Body of pancreas (tissue), 4 donors: ENCODE measurements around the gene TMEM242. TPM values are rescaled to one million over a fixed set of nuclear protein-coding genes. Genes with fewer than 3 reads are reported as not detected.

ENCODE experiments used
- ATAC-seq: fragments of 150-250 bp; one replicate; pipeline ENCODE4 v1.9.1; 2016
- DNase-seq, 4 donors: peaks; one replicate each; pipeline ENCODE4 v3.0.0-alpha.2; 2019
- H3K27ac ChIP-seq, 4 donors: fragments of 200-600 bp; sonication (generic); 1 replicate in 3 of 4; 2 replicates in 1 of 4; pipeline versions ENCODE4 v1.5.1 to v1.6.1; 2016 to 2019; ENCODE audit warnings: mild to moderate bottlenecking in 1 of 4, mixed read lengths in 1 of 4, moderate library complexity in 1 of 4
- H3K27me3 ChIP-seq, 2 donors: fragments of 200-600 bp; sonication (generic); one replicate each; pipeline ENCODE4 v1.6.0; 2016; ENCODE audit warnings: mild to moderate bottlenecking in 1 of 2
- H3K36me3 ChIP-seq, 2 donors: fragments of 200-600 bp; sonication (generic); replicated peaks in 1 of 2; 2 replicates each; pipeline ENCODE4 v1.5.1; 2016; ENCODE audit warnings: low read depth in 2 of 2; ENCODE audit not compliant: insufficient read depth in 1 of 2
- H3K4me1 ChIP-seq: fragments of 200-600 bp; sonication (generic); one replicate; pipeline ENCODE4 v1.6.0; 2016
- H3K4me3 ChIP-seq, 2 donors: fragments of 200-600 bp; sonication (generic); 1 replicate in 1 of 2; 2 replicates in 1 of 2; pipeline ENCODE4 v1.5.1; 2016 to 2019
- H3K9me3 ChIP-seq, 3 donors: fragments of 200-600 bp; sonication (generic); 1 replicate in 2 of 3; 2 replicates in 1 of 3; pipeline ENCODE4 v1.5.1; 2016
- CTCF ChIP-seq, 7 experiments: fragments of 450-650 bp in 4 of 7; fragments of 200-600 bp in 3 of 7; sonication (generic) in 3 of 7; IDR thresholded peaks; one replicate each; pipeline ENCODE4 v1.5.1; 2016 to 2019; ENCODE audit warnings: antibody characterized with exemption in 7 of 7
- POLR2A ChIP-seq, 3 donors: fragments of 450-650 bp; IDR thresholded peaks; one replicate each; pipeline ENCODE4 v1.6.1; 2016; ENCODE audit warnings: antibody characterized with exemption in 3 of 3, mild to moderate bottlenecking in 2 of 3
- WGBS, 2 donors: methylation state at CpG; one replicate each; pipeline ENCODE4 v1.1.5; 2017; 5-methylcytosine and 5-hydroxymethylcytosine counted together
- intact Hi-C: fragments of 100-400 bp; cut with DNase I; formaldehyde crosslinking; loops from one replicate; pipeline ENCODE4 v1.15.1; 2023
- total RNA-seq, 2 donors: library from RNA; depleted of rRNA; stranded (reverse); fragments of >200 nt; gene quantifications; one replicate each; pipeline ENCODE4 v1.1.0, GENCODE V29; 2016

Gene TMEM242
- total RNA-seq, 2 donors from 2014 or later, result 1.6 to 6.2 TPM

- Histone ChIP-seq H3K27ac (no peak overlapping the region), H3K9me3 (no peaks in the 10 kb centered on the region), H3K36me3 (no peaks in the 10 kb centered on the region), H3K4me3 (no peak overlapping the region), H3K4me1 (no peaks in the 10 kb centered on the region), H3K27me3 (no peaks in the 10 kb centered on the region)
- no peak for DNase-seq
- TF ChIP-seq CTCF (IDR thresholded peaks at IDR 0.05) (no peak), POLR2A (IDR thresholded peaks at IDR 0.05) (no peak)
- WGBS, 2 donors, result 79 to 83% methylated on average over 11 of the region's 11 CpGs
- intact Hi-C loops, result no loop called here
- no peak for ATAC-seq
Observed at GRCh38 chr6:157366648-157367047, 43.3 kb upstream of the TMEM242 start.

- 96 to 97% methylated on average over 1 of the region's 1 CpG for WGBS, 2 donors
- Histone ChIP-seq H3K4me3 (no peak overlapping the region), H3K27me3 (no peaks in the 10 kb centered on the region), H3K27ac (no peak overlapping the region), H3K9me3 (no peaks in the 10 kb centered on the region), H3K36me3 (no peaks in the 10 kb centered on the region), H3K4me1 (no peaks in the 10 kb centered on the region)
- intact Hi-C loops, result no loop called here
- ATAC-seq (no peak), DNase-seq (no peak)
- TF ChIP-seq POLR2A (IDR thresholded peaks at IDR 0.05), result no peak
- no peak for TF ChIP-seq CTCF (IDR thresholded peaks at IDR 0.05)
Observed at GRCh38 chr6:157364705-157365104, 41.4 kb upstream of the TMEM242 start.

GRCh38 chr6:157361886-157362285, 38.6 kb upstream of the TMEM242 start:
- no peak overlapping the region for H3K27ac ChIP-seq
- H3K9me3 ChIP-seq, result no peaks in the 10 kb centered on the region
- TF ChIP-seq CTCF (IDR thresholded peaks at IDR 0.05), result no peak
- no peak for TF ChIP-seq POLR2A (IDR thresholded peaks at IDR 0.05)
- intact Hi-C loops, result no loop called here
- WGBS, 2 donors, result 58 to 60% methylated on average over 3 of the region's 3 CpGs
- H3K27me3 ChIP-seq, result no peaks in the 10 kb centered on the region
- no peaks in the 10 kb centered on the region for H3K4me1 ChIP-seq
- no peaks in the 10 kb centered on the region for H3K36me3 ChIP-seq
- H3K4me3 ChIP-seq, result no peak overlapping the region
- ATAC-seq, result no peak
- DNase-seq, result no peak

GRCh38 chr6:157358287-157358686, 35.0 kb upstream of the TMEM242 start:
- DNase-seq (no peak), ATAC-seq (no peak)
- Histone ChIP-seq H3K27me3 (no peaks in the 10 kb centered on the region), H3K4me3 (no peak overlapping the region), H3K9me3 (no peaks in the 10 kb centered on the region), H3K36me3 (no peaks in the 10 kb centered on the region), H3K4me1 (no peaks in the 10 kb centered on the region), H3K27ac (no peak overlapping the region)
- TF ChIP-seq POLR2A (IDR thresholded peaks at IDR 0.05) (no peak), CTCF (IDR thresholded peaks at IDR 0.05) (no peak)
- intact Hi-C loops, result no loop called here
- WGBS, 2 donors, result 69 to 75% methylated on average over 8 of the region's 8 CpGs

- Histone ChIP-seq H3K9me3 (no peaks in the 10 kb centered on the region), H3K4me3 (no peak overlapping the region), H3K4me1 (no peaks in the 10 kb centered on the region), H3K27me3 (no peaks in the 10 kb centered on the region), H3K36me3 (no peaks in the 10 kb centered on the region), H3K27ac (no peak overlapping the region)
- 78 to 84% methylated on average over 2 of the region's 2 CpGs for WGBS, 2 donors
- TF ChIP-seq CTCF (IDR thresholded peaks at IDR 0.05) (no peak), POLR2A (IDR thresholded peaks at IDR 0.05) (no peak)
- DNase-seq (no peak), ATAC-seq (no peak)
- intact Hi-C loops, result no loop called here
Observed at GRCh38 chr6:157346373-157346772, 23.1 kb upstream of the TMEM242 start.
